IPS DF 6.9 (cell line): ENCODE data around the gene NKAIN2.

Experiments used
- DNase-seq: peaks from one replicate; pipeline ENCODE4 v3.0.0-alpha.2; 2013; ENCODE audit warnings: low read depth, low spot score
- H3K27ac ChIP-seq: one replicate; pipeline ENCODE4 v1.5.1; 2013; ENCODE audit warnings: low read length, control low read depth
- H3K27me3 ChIP-seq: 2 replicates; pipeline ENCODE4 v1.6.1; 2013; ENCODE audit warnings: mild to moderate bottlenecking, low read length; ENCODE audit not compliant: control insufficient read depth, insufficient read depth
- H3K36me3 ChIP-seq: 2 replicates; pipeline ENCODE4 v1.6.1; 2013; ENCODE audit warnings: low read length; ENCODE audit not compliant: control insufficient read depth, insufficient read depth
- H3K4me1 ChIP-seq: 2 replicates; pipeline ENCODE4 v1.6.1; 2013; ENCODE audit warnings: low read length; ENCODE audit not compliant: control insufficient read depth, insufficient read depth
- H3K4me3 ChIP-seq: 2 replicates; pipeline ENCODE4 v1.5.1; 2013; ENCODE audit warnings: mild to moderate bottlenecking, low read length
- H3K9me3 ChIP-seq: 2 replicates; pipeline ENCODE4 v1.6.1; 2013; ENCODE audit warnings: low read length, inconsistent platforms; ENCODE audit not compliant: control insufficient read depth, insufficient read depth
- WGBS: extraction: QIAGEN DNeasy Blood & Tissue Kit; methylation state at CpG from one replicate; pipeline ENCODE4 v1.1.7; 2013; ENCODE audit warnings: mixed read lengths, missing lambda C conversion rate; ENCODE audit not compliant: insufficient read length, insufficient coverage; 5-methylcytosine and 5-hydroxymethylcytosine counted together

Gene NKAIN2

DNA sequence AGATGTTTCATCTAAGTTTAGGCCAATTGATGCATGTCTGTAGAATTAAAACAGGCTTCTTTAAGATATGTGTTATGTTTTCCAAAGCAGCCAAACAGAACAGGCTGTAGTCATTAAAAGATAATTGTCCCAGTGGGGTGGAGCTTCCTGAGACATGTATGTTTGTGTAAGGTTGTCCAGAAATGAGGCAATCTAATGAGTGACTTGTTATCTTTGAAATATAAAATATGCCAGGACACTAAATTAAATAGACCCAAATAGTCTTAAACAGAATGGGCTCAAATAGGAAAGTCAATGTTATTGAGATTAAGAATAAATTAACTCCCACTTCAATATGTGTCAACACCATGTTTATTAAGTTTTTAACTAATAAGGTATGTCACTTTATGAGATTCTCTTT lies 953.9 kb downstream of the NKAIN2 start:
- DNase-seq, result no peak
- Histone ChIP-seq H3K27ac (no peak overlapping the region), H3K9me3 (no peaks in the 10 kb centered on the region), H3K36me3 (no peaks in the 10 kb centered on the region), H3K4me1 (no peaks in the 10 kb centered on the region), H3K27me3 (no peaks in the 10 kb centered on the region), H3K4me3 (no peak overlapping the region)

DNA sequence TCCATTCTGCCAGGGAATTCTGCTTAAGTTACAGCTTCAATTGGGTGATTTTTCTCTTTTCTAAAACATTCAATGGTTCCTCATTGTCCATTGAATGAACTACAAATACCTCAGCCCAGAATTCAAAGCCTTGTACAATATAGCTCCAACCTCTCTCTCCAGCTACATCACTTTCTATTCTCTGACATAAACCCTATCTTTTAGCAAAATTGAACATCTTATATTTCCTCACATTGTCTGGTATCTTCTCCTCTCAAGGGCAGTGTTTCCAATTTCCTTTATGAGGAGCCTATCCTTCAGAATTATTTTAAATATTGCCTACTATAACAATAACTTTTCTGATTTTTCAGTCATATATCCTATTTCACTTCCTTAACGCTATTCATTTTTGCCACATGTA lies 955.0 kb downstream of the NKAIN2 start:
- Histone ChIP-seq H3K36me3 (no peaks in the 10 kb centered on the region), H3K27me3 (no peaks in the 10 kb centered on the region), H3K9me3 (no peaks in the 10 kb centered on the region), H3K4me3 (no peak overlapping the region), H3K27ac (no peak overlapping the region), H3K4me1 (no peaks in the 10 kb centered on the region)
- 100% methylated on average over 1 of the region's 1 CpG for WGBS
- DNase-seq, result no peak

DNA sequence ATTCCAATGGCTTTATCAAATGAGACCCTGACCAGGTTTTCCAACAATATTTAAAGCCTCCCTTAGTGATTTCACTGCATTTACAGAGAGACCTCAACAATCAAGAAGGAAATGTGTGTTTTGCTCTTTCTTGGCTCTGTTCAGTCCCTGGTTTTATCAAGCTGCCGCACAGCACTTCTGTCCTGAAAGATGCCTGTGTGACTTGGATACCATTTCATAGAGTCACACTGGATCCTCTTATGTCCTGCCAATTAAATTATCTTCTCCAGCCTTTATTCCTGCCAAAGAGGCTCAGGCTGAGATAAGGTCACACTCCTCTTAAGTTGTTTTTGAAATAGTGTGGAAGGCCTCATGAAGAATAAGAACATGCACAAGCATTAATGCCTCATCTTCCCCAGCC lies 961.6 kb downstream of the NKAIN2 start:
- no peaks in the 10 kb centered on the region for H3K4me1 ChIP-seq
- H3K9me3 ChIP-seq, result no peaks in the 10 kb centered on the region
- no CpG with 5 or more reads among the region's 1 CpG for WGBS
- H3K36me3 ChIP-seq, result no peaks in the 10 kb centered on the region
- DNase-seq, result no peak
- H3K27ac ChIP-seq, result no peak overlapping the region
- no peaks in the 10 kb centered on the region for H3K27me3 ChIP-seq
- H3K4me3 ChIP-seq, result no peak overlapping the region

DNA sequence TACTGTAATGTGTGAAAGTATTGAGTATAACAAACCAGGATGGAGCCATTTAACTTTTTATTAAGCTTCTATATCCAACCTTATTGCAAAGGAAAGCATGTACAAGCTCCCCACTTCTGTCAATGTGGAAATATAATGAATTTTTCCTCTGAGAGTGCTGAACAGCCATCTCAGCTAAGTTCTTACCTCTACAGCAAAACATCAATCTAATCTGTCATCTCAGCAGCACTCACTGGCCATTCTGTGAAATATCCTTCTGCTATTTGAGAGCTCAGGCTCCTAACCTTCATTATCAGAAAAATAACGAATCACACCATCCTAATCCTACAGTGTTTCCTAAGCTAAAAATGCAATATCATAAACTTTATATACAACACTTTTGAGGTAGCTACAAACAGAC lies 964.6 kb downstream of the NKAIN2 start:
- H3K9me3 ChIP-seq, result no peaks in the 10 kb centered on the region
- H3K27ac ChIP-seq, result no peak overlapping the region
- no peaks in the 10 kb centered on the region for H3K27me3 ChIP-seq
- H3K4me3 ChIP-seq, result no peak overlapping the region
- H3K36me3 ChIP-seq, result no peaks in the 10 kb centered on the region
- H3K4me1 ChIP-seq, result no peaks in the 10 kb centered on the region
- no peak for DNase-seq
- 100% methylated on average over 1 of the region's 1 CpG for WGBS

DNA sequence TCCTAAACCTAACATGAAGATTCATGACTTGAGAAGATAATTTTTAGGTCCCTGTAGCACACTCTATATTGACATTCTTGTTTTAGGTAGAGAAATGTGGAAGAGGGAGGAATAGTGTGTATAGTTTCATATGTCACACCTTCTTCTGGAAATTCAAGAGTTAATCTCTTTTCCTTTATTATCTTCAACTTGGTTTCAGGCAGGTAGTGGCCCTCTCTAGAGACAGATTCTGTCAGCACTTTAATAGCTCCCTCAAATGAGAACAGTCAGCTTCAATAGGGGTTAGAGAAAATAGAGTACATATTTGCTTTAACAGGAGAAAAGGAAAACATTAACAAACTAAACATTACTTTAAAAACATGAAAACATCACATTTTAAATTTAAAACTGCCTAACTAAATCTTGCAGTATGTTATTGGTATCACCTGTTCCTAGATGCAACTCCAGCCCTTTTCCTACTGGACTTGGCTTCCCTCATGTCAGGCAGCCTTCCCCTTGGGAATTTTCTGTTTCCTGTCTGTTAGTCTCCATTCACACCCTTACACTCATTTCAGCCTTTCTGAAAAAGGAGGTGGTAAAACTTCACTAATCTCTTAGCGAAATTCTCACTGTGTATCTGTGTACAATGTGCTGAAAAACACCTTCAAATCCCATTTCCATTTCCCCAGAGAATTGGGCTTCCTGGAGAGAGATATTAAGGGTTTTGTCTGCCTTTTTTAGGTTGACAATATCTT lies 966.3 kb downstream of the NKAIN2 start:
- WGBS, result no CpG with 5 or more reads among the region's 1 CpG

DNA sequence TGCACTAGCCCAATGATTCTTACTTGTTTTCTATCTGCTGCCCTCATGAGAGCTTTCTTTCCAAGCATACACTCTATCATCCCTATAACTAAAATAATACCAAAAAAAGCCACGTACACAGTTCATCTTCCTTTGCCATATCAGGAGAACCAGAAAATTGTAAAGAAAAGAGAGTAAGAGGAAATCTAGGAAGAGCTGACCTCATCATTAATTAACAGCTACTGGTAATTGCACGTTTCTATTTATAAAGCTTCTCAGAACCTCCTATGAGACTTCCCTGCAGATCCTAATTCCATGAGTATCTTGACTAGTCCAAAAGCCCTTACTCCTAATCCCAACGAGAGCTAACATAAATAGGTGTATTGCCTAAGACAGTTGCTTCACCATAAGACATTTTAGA lies 967.1 kb downstream of the NKAIN2 start:
- WGBS, result no CpG with 5 or more reads among the region's 3 CpGs
- Histone ChIP-seq H3K36me3 (no peaks in the 10 kb centered on the region), H3K4me1 (no peaks in the 10 kb centered on the region), H3K4me3 (no peak overlapping the region), H3K9me3 (no peaks in the 10 kb centered on the region), H3K27ac (no peak overlapping the region), H3K27me3 (no peaks in the 10 kb centered on the region)
- DNase-seq, result no peak

More for the DNA sequence above, 966.3 kb downstream of the NKAIN2 start:
- no peaks in the 10 kb centered on the region for H3K9me3 ChIP-seq
- no peaks in the 10 kb centered on the region for H3K4me1 ChIP-seq
- no peaks in the 10 kb centered on the region for H3K27me3 ChIP-seq
- H3K4me3 ChIP-seq, result no peak overlapping the region
- no peaks in the 10 kb centered on the region for H3K36me3 ChIP-seq
- no peak overlapping the region for H3K27ac ChIP-seq
- no peak for DNase-seq

DNA sequence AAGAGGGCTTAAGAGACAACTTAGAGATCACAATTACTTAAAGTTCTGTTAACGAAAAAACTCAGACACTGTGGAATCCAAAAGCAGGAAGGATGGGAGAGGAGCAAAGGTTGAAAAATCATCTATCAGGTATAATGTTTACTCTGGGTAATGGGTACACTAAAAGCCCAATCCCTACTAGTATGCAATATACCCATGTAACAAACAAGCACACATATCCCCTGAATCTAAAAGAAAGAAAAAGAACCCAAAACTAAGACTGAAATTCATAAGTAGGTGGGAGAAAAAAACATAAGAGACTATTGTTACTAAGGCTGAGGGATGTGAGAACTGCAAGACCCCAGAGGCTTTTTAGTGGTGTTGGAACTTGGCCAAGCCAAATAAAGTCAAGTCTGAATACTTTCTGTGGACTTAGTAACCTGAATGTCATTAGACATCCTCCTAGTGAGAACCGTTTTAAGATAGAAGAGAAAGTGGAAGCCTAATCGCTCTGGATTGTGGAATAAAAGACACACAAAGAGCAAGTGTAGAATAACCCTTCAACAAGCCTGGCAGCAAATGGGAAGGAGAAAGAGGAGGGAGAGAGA lies 969.2 kb downstream of the NKAIN2 start:
- no peak for DNase-seq
- no CpG with 5 or more reads among the region's 3 CpGs for WGBS
- Histone ChIP-seq H3K27me3 (no peaks in the 10 kb centered on the region), H3K27ac (no peak overlapping the region), H3K4me1 (no peaks in the 10 kb centered on the region), H3K36me3 (no peaks in the 10 kb centered on the region), H3K9me3 (no peaks in the 10 kb centered on the region), H3K4me3 (no peak overlapping the region)

DNA sequence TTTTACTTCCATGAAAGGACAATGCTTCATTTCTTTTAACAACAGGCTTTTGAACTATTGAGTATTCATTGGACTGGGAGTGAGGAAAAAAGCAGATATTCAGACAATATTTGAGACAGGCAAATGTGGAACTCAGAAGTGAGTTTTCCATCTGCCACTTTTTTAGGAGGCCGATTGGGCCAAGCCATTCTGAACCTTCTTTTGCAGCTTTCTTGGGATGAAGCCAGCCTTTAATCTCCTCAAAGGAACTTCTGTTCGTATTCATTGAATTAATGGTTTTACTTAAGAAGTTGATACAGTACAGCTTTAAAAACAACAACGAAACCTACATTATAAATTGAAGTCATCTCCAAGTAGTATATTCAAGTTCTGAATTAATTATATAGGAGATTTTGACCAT lies 971.5 kb downstream of the NKAIN2 start:
- Histone ChIP-seq H3K27ac (no peak overlapping the region), H3K27me3 (no peaks in the 10 kb centered on the region), H3K4me3 (no peak overlapping the region), H3K36me3 (no peaks in the 10 kb centered on the region), H3K4me1 (no peaks in the 10 kb centered on the region), H3K9me3 (no peaks in the 10 kb centered on the region)
- DNase-seq, result no peak
- WGBS, result no CpG with 5 or more reads among the region's 3 CpGs

DNA sequence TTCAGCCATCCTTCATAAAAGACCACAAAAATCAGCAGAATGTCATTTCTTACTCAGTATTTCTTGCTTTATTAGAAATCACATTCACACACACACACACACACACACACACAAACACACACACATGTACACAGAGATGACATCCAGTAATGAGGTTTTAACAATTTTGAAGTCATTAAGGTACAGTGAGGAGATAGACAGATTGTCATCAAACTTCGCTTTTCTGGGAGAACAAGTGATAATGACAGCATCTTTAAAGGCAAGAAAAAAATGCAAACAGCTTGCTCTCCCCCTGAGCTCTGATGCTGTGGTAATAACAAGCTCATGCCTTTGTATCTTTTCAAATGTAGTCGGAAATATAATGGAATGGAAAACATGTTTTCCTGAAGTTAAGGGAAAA lies 974.2 kb downstream of the NKAIN2 start:
- WGBS, result no CpG with 5 or more reads among the region's 2 CpGs
- Histone ChIP-seq H3K27ac (no peak overlapping the region), H3K4me3 (no peak overlapping the region), H3K9me3 (no peaks in the 10 kb centered on the region), H3K4me1 (no peaks in the 10 kb centered on the region), H3K36me3 (no peaks in the 10 kb centered on the region), H3K27me3 (no peaks in the 10 kb centered on the region)
- no peak for DNase-seq

DNA sequence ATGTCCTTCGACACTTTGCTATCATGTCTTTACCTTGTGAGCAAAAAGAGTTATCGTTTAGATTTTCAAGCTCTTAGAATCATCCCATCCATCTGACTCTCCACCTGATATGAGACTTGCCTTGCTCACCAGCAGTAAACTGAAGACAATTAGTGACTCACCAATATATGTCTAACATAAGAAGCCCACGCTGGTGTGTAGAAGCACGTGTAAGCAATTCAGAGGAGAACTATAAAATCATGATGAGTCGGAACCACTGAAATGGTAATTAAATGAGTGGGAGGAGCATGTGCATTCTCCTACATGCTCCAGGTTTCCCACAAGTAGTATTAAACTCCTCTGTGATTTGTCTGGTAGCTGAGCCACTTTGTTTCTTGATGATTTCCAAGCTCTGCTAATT lies 977.0 kb downstream of the NKAIN2 start:
- no peaks in the 10 kb centered on the region for H3K9me3 ChIP-seq
- H3K36me3 ChIP-seq, result no peaks in the 10 kb centered on the region
- no CpG with 5 or more reads among the region's 5 CpGs for WGBS
- no peaks in the 10 kb centered on the region for H3K27me3 ChIP-seq
- DNase-seq, result no peak
- H3K4me3 ChIP-seq, result no peak overlapping the region
- H3K27ac ChIP-seq, result no peak overlapping the region
- H3K4me1 ChIP-seq, result no peaks in the 10 kb centered on the region

DNA sequence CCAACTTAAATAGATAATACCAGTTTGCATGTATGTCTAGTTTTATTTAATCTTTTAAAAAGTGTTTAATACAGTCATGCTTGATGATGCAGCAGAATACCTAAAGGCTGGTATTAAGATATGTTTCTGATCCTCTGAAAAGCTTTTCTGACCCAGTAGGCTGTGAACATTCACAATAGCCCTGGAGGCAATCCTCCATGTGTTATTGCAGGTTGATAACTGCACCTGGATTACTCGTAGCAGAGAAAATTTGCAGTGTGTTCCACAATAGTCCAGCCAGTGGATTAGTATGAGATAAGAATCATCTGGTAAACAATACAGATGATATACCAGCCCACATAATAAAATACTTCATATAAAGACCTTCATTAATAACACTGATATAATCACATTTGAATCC lies 979.7 kb downstream of the NKAIN2 start:
- no peaks in the 10 kb centered on the region for H3K4me1 ChIP-seq
- no peak overlapping the region for H3K27ac ChIP-seq
- H3K4me3 ChIP-seq, result no peak overlapping the region
- no CpG with 5 or more reads among the region's 1 CpG for WGBS
- DNase-seq, result no peak
- no peaks in the 10 kb centered on the region for H3K36me3 ChIP-seq
- H3K9me3 ChIP-seq, result no peaks in the 10 kb centered on the region
- H3K27me3 ChIP-seq, result no peaks in the 10 kb centered on the region
